ENCODE measurements around the gene KIF1B. TPM values are rescaled to one million over a fixed set of nuclear protein-coding genes. Genes with fewer than 3 reads are reported as not detected.

The KIF1B gene
- total and polyA plus RNA-seq, 9 of the 15 experiments (the other 6 are each of a cell fraction or from before 2014, with no cell fraction given): 2.8 to 19.8 (median 11.9) TPM

DNA sequence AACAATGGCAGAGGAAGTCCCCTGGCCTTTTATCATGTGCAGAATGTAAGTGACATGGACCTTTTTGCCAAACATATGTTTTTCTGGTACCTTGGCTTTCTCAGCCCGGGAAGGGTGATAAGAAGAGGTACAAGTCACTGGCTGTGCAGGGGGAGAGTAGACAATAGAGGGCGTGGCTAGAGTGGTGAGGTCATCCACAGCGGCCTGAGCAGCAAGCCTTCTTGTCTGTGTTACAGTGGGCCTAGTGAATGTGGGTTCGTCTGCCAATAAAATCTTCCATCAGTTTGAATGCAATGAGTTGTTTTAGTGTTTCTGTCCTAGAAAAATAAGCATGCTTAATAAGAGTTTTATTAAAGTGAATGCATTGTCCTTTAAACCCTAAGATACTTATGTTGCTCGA, 129.4 kb downstream of the KIF1B start:
- Histone ChIP-seq H3K4me1 (replicated peaks in 1 of 2; ENCODE audit: control insufficient read depth in 2 of 2, insufficient read depth in 2 of 2, low read length in 2 of 2) (peaks cover 0 to 9% of the 10 kb centered on the region in 2 experiments; a peak in 2 of 5 replicates), H2AFZ (ENCODE audit: low read depth, low read length) (peak overlapping the region; percentile 91), H3K9me1 (ENCODE audit: control insufficient read depth, insufficient read depth, low read length) (no peaks in the 10 kb centered on the region), H4K20me1 (replicated peaks; ENCODE audit: control insufficient read depth, insufficient read depth, low read length) (no peaks in the 10 kb centered on the region), H3K4me2 (ENCODE audit: insufficient read depth, low read length) (peak overlapping the region; percentile 42), H3K9me3 (replicated peaks; ENCODE audit: control insufficient read depth, insufficient read depth, low read depth, low read length) (no peaks in the 10 kb centered on the region), H3K9ac (ENCODE audit: insufficient read depth in 1 of 2, low read depth in 2 of 2, low read length in 2 of 2) (peak overlapping the region in 1 of 2 experiments; percentile 39; a peak in 1 of 4 replicates), H3K27me3 (ENCODE audit: control insufficient read depth in 2 of 2, insufficient read depth in 2 of 2, low read length in 2 of 2) (no peaks in the 10 kb centered on the region), H3K4me3 (no peak overlapping the region), H3K79me2 (ENCODE audit: control insufficient read depth, insufficient read depth, low read length) (no peaks in the 10 kb centered on the region), H3K36me3 (ENCODE audit: control insufficient read depth, insufficient read depth, low read length) (peaks cover 24% of the 10 kb centered on the region; the same call in 2 of the 3 replicates), H3K27ac (ENCODE audit: extremely low read depth, low read depth, low read length) (peak overlapping the region; percentile 33; the same call in 1 of the 3 replicates)
- DNase-seq (ENCODE audit: extremely low read depth in 1 of 4, low spot score in 3 of 4) (peak; percentile 90 to 94 (median 92)), FAIRE-seq (peak; percentile 92), ATAC-seq (peak; percentile 100)
- intact Hi-C loops (cut with micrococcal nuclease) (loop anchor here (1.0 kb wide), 1 partner anchor 88 kb away; no protein-coding TSS in a partner anchor), in situ Hi-C loops (cut with MboI) (no loop called here)
- WGBS (ENCODE audit: insufficient coverage, low coverage, missing lambda C conversion rate): 20% methylated on average over 5 of the region's 5 CpGs
- ChIA-PET CTCF (ENCODE audit: low intra/inter-chr PET ratio) (interaction anchor here (0.6 kb wide), 1 partner anchor 12 kb away, joined by 3 read pairs; no protein-coding TSS in a partner anchor), POLR2A (interaction anchor here (1.1 kb wide), 1 partner anchor 11 kb away, joined by 4 read pairs; no protein-coding TSS in a partner anchor)
- BruUV-seq (replicated peaks): no TSS peak
- TF ChIP-seq RCOR1 (IDR thresholded peaks at IDR 0.05; ENCODE audit: borderline replicate concordance in 1 of 2, low read depth in 2 of 2, low read length in 2 of 2): peak in 1 of 2 experiments; percentile 45; a peak in 1 of 4 replicates
- TF ChIP-seq JUND (IDR thresholded peaks at IDR 0.05; ENCODE audit: borderline replicate concordance, low read depth, low read length): peak; percentile 95
- peak; percentile 94; the same call in 2 of the 3 replicates for TF ChIP-seq JUND (tag; IDR thresholded peaks at IDR 0.05; ENCODE audit: borderline replicate concordance, low read depth, low read length)
- TF ChIP-seq TAL1 (IDR thresholded peaks at IDR 0.05): peak; percentile 12; the same call in 1 of the 2 replicates
- peak; percentile 33 to 39; a peak in 1 of 4 replicates for TF ChIP-seq MNT (conservative IDR thresholded peaks at IDR 0.05)
- peak; percentile 90 for TF ChIP-seq PHF20 (IDR thresholded peaks at IDR 0.05; ENCODE audit: partially characterized antibody)
- TF ChIP-seq ZFX (CRISPR knock-in tag; IDR thresholded peaks at IDR 0.05): peak; percentile 67
- 0 out of 2 replicates have a peak, but pooled peaks have one; percentile 8 for TF ChIP-seq BHLHE40 (IDR thresholded peaks at IDR 0.05; ENCODE audit: low read length)
- TF ChIP-seq, protein P1, sequence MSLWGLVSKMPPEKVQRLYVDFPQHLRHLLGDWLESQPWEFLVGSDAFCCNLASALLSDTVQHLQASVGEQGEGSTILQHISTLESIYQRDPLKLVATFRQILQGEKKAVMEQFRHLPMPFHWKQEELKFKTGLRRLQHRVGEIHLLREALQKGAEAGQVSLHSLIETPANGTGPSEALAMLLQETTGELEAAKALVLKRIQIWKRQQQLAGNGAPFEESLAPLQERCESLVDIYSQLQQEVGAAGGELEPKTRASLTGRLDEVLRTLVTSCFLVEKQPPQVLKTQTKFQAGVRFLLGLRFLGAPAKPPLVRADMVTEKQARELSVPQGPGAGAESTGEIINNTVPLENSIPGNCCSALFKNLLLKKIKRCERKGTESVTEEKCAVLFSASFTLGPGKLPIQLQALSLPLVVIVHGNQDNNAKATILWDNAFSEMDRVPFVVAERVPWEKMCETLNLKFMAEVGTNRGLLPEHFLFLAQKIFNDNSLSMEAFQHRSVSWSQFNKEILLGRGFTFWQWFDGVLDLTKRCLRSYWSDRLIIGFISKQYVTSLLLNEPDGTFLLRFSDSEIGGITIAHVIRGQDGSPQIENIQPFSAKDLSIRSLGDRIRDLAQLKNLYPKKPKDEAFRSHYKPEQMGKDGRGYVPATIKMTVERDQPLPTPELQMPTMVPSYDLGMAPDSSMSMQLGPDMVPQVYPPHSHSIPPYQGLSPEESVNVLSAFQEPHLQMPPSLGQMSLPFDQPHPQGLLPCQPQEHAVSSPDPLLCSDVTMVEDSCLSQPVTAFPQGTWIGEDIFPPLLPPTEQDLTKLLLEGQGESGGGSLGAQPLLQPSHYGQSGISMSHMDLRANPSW (CRISPR knock-in tag; IDR thresholded peaks at IDR 0.05): peak; percentile 72; the same call in 1 of the 2 replicates
- TF ChIP-seq ELF1 (tag; IDR thresholded peaks at IDR 0.05): no peak
- no peak for TF ChIP-seq ZNF639 (CRISPR knock-in tag; conservative IDR thresholded peaks at IDR 0.05 in 1 of 2, IDR thresholded peaks at IDR 0.05 in 1 of 2)
- TF ChIP-seq ATF7 (IDR thresholded peaks at IDR 0.05): peak; percentile 93
- 0 out of 2 replicates have a peak, but pooled peaks have one; percentile 34 for TF ChIP-seq NFXL1 (CRISPR knock-in tag; IDR thresholded peaks at IDR 0.05)
